C1 segment of cervical spinal cord (tissue), 14 donors: Measurements from ENCODE around the gene TSACC.

ENCODE experiments used
- DNase-seq, 14 donors: peaks; one replicate each; lab custom pipeline; 2025; lab: John Stamatoyannopoulos, UW

Gene TSACC

DNA sequence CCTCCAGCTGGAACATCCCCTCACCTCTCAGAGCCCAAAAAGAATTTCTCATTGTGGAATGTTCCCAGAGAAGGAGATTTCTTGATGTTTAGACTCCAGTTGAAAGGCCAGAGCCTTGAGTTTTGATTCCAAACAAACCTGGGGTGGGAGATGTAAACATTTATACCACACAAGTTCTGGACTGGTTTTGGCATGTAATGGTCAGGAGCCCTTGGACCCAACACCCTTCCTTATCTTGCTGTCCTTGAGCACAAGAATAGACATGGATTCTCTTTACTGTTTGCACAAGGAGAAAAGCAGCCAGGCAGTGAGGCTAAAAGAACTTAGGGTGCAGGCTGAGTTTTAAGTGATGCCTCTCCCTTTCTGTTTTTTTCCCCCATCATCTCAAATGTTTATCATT, 35.2 kb downstream of the TSACC start:
- DNase-seq, result no peak

DNA sequence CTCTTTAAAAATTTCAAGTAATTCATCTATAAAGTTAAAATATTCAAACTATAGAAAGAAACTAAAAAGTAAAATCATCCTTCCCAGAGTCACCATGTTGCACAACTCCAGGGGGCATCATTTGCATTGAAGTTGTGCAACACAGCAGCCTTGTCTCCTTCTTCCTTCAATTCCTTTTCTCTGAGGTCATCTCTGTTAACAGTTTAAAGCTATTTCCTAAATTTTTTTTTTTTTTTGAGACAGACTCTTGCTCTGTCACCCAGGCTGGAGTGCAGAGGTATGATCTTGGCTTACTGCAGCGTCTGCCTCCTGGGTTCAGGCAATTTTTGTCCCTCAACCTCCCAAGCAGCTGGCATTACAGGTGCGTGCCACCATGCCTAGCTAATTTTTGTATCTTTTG, 37.8 kb downstream of the TSACC start:
- no peak for DNase-seq

GRCh38 chr1:156376958-156377919, 38.9 kb downstream of the TSACC start:
- DNase-seq, result no peak

GRCh38 chr1:156378557-156378956, 40.2 kb downstream of the TSACC start:
- DNase-seq, result peak in 1 of 14 donors; percentile 21

DNA sequence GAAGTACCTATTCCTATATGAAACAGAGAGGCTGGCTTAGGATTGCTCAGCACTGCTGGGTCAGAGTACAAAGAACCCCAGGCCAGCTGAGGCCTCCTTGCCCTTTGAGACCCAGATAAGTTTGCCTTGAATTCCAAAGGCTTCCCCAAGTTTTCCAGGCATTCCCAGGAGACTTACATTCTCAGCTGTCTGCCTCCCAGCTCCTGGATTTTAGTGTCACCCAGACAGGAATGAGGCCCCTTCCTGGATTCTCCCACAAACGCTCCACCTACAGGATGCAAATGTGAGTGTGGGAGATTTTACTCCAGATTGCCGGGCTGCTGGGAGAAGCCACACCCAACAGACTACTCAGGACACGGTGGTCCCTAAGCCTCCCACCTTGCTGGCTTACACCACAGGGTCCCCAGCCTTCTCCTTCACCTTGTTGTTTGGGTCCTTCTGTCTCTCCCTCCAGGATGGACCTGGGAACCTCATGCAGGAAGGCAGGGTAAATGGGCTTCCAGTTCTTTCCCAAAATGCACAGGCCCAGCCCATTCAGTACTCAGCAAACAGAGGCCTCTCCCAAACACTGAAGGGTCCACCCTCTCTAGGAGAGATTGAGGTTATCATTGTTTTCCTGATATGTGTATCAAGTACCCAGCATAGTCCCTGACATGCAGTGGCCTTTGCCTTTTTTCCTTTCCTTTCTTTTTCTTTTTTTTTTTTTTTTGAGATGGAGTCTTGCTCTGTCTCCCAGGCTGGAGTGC, 41.3 kb downstream of the TSACC start:
- no peak for DNase-seq

DNA sequence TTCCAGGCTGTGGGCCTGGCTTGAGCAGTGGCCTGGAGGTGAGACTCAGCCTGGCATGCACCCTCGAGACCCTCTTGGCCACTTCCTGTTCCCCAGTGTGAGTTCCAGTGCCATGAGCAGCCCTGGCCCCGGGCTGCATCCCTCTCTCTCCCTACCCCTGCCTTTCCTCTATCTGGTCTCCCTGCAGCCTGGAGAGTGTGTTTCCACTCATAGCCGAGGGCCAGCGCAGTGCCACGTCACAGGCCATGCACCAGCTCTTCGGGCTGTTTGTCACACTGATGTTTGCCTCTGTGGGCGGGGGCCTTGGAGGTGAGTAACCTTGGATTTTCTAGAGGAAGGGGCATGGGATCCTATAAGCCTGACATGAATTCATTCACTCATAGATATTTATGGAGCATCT, 44.2 kb downstream of the TSACC start:
- no peak for DNase-seq

- DNase-seq, result peak in 12 of 14 donors; percentile 15 to 70 (median 44)
Observed at GRCh38 chr1:156383023-156383422, 44.7 kb downstream of the TSACC start.

- DNase-seq, result no peak
Observed at GRCh38 chr1:156384007-156384406, 45.7 kb downstream of the TSACC start.

- no peak for DNase-seq
Observed at GRCh38 chr1:156384658-156385057, 46.3 kb downstream of the TSACC start.

DNA sequence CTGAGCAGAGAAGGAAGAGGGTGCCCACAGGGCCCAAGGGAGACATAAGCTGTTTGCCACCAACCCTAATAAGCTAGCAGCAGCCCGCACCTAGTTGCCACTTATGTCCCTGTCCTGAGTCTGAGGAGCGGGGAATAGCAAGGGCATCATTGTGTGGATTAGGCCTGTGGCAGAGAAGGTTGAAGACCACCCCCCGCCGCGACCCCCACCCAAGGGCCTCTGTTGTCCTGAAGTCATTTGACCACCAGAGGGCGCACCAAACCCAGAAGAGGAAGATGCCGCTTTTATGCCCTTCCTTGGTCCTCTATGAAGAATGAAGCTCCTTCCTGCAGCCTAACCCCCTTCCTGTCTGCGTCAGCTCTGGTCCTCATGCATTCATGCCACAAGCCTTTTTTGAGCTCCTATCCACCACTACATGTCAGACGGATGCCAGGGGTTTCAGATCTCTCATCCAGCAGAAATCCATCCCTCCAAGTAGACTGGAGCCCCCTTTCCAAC, 47.3 kb downstream of the TSACC start:
- peak in 11 of 14 donors; percentile 43 to 81 (median 63) for DNase-seq

- DNase-seq, result peak in 1 of 14 donors; percentile 38
Observed at GRCh38 chr1:156386134-156386901, 48.0 kb downstream of the TSACC start.

DNA sequence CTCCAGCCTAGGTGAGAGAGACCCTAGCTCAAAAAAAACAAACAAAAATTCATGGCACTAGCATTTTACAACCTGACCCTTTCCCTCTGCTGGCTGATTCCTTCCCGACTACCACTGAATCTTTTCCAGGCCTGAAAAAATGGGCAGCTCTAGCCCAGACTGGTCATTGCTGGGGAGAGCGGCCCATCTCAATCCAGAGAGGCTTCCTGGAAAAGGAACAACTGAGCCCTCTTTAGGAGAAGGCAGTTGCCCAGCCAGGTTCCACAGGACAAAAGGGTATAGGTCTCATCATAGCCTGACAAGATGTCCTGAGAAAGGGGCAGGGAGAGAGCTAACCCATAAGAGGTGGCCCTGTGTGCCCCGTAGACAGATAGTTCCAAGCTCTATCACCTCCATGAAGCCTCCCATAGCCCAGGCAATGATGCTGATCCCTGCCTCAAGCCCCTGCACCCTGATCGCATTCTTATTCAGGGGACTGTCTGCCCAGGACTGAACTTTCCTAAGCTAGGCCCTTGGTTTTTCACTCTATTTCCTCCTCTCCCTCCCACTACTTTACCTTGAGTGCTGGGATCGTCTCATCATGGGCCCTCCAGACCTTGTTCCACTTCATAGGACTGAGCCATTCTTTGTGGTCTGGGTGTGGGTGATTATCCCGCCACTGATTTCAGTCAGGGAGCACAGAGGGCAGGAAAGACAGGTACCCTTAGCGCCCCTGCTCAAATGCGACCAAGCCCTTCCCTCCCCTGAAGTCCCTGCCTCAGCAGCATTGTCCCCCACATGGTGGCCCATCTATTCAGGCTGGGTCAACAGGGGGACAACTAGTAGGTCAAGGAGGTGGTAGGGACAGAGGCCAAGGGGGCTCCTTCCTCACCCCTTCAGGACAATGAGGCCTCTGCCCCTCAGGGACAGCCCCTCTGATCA, 48.9 kb downstream of the TSACC start:
- DNase-seq, result peak in 1 of 14 donors; percentile 46

GRCh38 chr1:156387870-156388173, 49.5 kb downstream of the TSACC start:
- DNase-seq, result peak in 1 of 14 donors; percentile 70

DNA sequence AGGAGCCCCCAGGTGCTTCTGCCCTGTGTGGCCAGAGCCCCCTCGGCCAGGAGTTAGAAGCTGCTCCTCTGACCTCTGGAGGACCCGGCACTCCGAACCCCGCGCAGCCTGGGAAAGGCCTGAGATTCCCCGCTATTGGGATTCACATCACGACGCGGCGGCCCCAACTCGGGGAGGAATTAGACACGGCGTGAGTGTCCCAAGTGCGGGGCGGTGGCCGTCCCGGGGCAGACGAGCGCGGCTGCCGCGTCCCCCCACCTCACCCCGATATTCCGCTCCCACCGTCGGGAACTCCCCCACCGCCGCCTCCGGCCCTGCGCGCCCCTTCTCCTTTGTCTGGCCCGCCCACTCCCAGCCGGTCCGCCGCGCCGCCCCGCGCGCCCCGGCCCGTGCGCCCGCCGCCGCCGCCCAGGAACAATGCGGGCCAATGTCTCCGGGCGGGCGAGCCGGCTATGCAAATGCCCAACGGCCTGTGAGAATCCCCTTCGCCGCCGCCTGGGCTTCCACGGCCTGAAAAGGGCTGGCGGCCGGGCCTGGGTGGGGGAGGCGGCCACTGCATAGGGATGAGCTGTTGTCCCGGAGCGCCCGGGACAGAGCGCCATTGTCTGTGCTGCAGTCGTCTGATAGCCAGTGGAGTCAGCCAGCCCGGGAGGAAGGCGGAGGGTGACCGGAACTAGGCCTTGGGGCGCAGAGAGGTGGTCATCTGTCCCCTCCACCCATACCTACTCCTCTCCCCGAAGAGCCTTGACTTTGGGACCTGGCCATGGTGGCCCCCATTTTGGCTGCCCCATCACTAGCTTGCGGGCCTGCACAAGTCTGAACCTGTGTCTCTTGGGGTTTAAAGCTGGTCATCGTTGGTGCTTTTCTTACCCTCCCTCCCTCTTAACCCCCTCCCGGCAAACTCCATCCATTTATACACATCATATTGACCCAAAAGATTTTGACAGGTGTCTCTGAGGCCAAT, 50.1 kb downstream of the TSACC start:
- DNase-seq, result peak in 13 of 14 donors; percentile 42 to 95 (median 85)

GRCh38 chr1:156389311-156389710, 51.0 kb downstream of the TSACC start:
- peak in 7 of 14 donors; percentile 27 to 60 (median 42) for DNase-seq

DNA sequence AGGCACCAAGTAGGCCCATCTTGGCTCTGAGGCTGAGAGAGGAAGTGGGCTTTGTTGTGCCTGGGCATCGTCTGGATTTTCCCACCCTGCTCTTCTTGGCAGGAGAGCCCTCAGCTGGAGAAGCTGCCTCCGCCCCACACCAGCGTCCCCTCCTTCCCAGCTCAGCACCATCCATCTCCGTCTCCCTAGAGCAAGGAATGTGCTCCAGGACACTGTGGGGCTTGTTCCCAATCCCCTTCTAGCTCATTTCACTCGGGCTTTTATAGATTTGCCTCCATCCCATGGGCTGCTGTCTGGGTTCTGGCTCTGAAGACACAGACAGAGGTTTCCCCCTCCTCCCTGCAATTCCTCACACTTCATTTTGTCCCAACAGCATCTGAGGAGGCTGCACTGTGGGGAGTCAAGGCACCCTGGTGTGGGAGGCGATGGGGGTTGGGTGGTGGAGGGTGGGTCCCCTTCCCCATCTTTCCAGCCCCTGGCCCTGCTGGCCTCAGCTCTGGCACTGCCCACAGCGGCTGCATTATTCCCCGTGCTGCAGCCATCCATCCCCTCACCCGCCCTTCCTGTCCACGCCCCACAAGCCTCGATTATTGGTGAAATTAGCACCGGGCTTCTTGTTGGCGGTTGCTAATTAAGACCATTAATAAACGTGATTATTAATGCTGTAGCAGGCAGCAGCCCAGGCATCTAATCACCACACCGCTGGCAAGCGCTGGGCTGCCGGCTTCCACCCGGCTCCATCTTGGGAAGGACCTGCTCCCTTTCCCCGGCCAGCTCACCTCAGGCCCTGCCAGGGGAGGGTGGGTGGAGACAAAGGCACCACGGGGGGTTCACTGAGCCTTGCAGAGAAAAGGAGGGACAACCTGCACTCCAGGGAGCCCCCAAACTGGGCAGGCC, 52.4 kb downstream of the TSACC start:
- DNase-seq, result peak in 11 of 14 donors; percentile 27 to 83 (median 62)

GRCh38 chr1:156391366-156391677, 53.0 kb downstream of the TSACC start:
- DNase-seq, result peak in 1 of 14 donors; percentile 18

DNA sequence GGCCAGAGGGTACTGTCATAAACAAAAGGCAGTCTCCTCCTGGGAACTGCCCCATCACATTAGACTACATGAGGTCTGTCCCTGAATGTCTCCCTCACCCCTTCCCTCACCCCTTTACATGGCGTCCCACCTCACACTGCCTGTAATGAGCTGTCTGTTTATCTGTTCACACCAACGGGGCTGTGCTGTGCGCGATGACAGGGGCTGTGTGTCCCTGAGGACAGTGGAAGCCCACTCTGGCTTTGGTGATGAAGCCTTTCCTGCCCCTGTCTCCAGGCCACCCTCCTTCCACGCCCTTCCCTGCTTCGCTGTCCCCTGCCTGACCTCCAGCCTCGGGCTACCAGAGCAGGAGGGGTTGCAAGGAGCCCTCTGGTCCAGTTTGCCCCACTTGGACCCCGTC, 53.4 kb downstream of the TSACC start:
- no peak for DNase-seq
